Measurements from ENCODE around the gene CYFIP2. TPM values are rescaled to one million over a fixed set of nuclear protein-coding genes. Genes with fewer than 3 reads are reported as not detected.

CYFIP2 gene
- total RNA-seq, 1 donor from 2014 or later = 96.8 TPM

GRCh38 chr5:157323107-157323706 is 57.3 kb downstream of the CYFIP2 start:
- no peak overlapping the region for H3K27ac ChIP-seq (ENCODE audit: low read depth, low read length)
- Mint-ChIP-seq H3K4me1 (ENCODE audit: low read depth, unreplicated experiment) (no peaks in the 10 kb centered on the region), H3K36me3 (ENCODE audit: low read depth, unreplicated experiment) (peaks cover 25% of the 10 kb centered on the region), H3K27ac (ENCODE audit: unreplicated experiment) (no peak overlapping the region), H3K4me3 (ENCODE audit: unreplicated experiment) (no peak overlapping the region), H3K9me3 (ENCODE audit: unreplicated experiment) (no peaks in the 10 kb centered on the region), H3K27me3 (ENCODE audit: low read depth, unreplicated experiment) (no peaks in the 10 kb centered on the region)
- no peaks in the 10 kb centered on the region for H3K27me3 ChIP-seq (ENCODE audit: insufficient read depth, low read length)
- H3K4me1 ChIP-seq (ENCODE audit: insufficient read depth, low read length) = no peaks in the 10 kb centered on the region
- H4K20me1 ChIP-seq (ENCODE audit: insufficient read depth, low read length) = no peaks in the 10 kb centered on the region
- no peak for FAIRE-seq
- TF ChIP-seq EZH2 (IDR thresholded peaks at IDR 0.05; ENCODE audit: insufficient read depth, low read length) (no peak), CTCF (IDR thresholded peaks at IDR 0.05; ENCODE audit: insufficient read depth, low read depth, low read length) (peak; percentile 4)
- no peaks in the 10 kb centered on the region for H3K36me3 ChIP-seq (ENCODE audit: insufficient read depth, low read length)
- no peak overlapping the region for H3K4me2 ChIP-seq (ENCODE audit: low read length)
- no peaks in the 10 kb centered on the region for H3K9me3 ChIP-seq (ENCODE audit: insufficient read depth, low read depth, low read length)
- DNase-seq (ENCODE audit: low read depth) = no peak
- H2AFZ ChIP-seq (ENCODE audit: low read depth, low read length) = no peak overlapping the region
- no peaks in the 10 kb centered on the region for H3K79me2 ChIP-seq (ENCODE audit: insufficient read depth, low read length)
- no peak overlapping the region for H3K4me3 ChIP-seq (ENCODE audit: insufficient read depth, low read depth, low read length)
- no peak overlapping the region for H3K9ac ChIP-seq (ENCODE audit: low read length)

GRCh38 chr5:157324237-157324636 is 58.3 kb downstream of the CYFIP2 start:
- Histone ChIP-seq H3K36me3 (ENCODE audit: insufficient read depth, low read length) (no peaks in the 10 kb centered on the region), H3K9ac (ENCODE audit: low read length) (no peak overlapping the region), H3K4me3 (ENCODE audit: insufficient read depth, low read depth, low read length) (no peak overlapping the region), H3K4me2 (ENCODE audit: low read length) (no peak overlapping the region), H3K9me3 (ENCODE audit: insufficient read depth, low read depth, low read length) (no peaks in the 10 kb centered on the region), H2AFZ (ENCODE audit: low read depth, low read length) (no peak overlapping the region), H3K27me3 (ENCODE audit: insufficient read depth, low read length) (no peaks in the 10 kb centered on the region), H3K4me1 (ENCODE audit: insufficient read depth, low read length) (peaks cover 6% of the 10 kb centered on the region), H3K27ac (ENCODE audit: low read depth, low read length) (no peak overlapping the region), H3K79me2 (ENCODE audit: insufficient read depth, low read length) (no peaks in the 10 kb centered on the region), H4K20me1 (ENCODE audit: insufficient read depth, low read length) (no peaks in the 10 kb centered on the region)
- no peaks in the 10 kb centered on the region for H3K9me3 Mint-ChIP-seq (ENCODE audit: unreplicated experiment)
- no peak for TF ChIP-seq EZH2 (IDR thresholded peaks at IDR 0.05; ENCODE audit: insufficient read depth, low read length)
- TF ChIP-seq CTCF (IDR thresholded peaks at IDR 0.05; ENCODE audit: insufficient read depth, low read depth, low read length) = peak; percentile 22
- DNase-seq (ENCODE audit: low read depth) (no peak), FAIRE-seq (no peak)
- no peaks in the 10 kb centered on the region for H3K4me1 Mint-ChIP-seq (ENCODE audit: low read depth, unreplicated experiment)
- no peak overlapping the region for H3K4me3 Mint-ChIP-seq (ENCODE audit: unreplicated experiment)
- H3K27ac Mint-ChIP-seq (ENCODE audit: unreplicated experiment) = no peak overlapping the region
- peaks cover 22% of the 10 kb centered on the region for H3K36me3 Mint-ChIP-seq (ENCODE audit: low read depth, unreplicated experiment)
- no peaks in the 10 kb centered on the region for H3K27me3 Mint-ChIP-seq (ENCODE audit: low read depth, unreplicated experiment)

GRCh38 chr5:157326440-157327005 is 60.6 kb downstream of the CYFIP2 start:
- Histone ChIP-seq H4K20me1 (ENCODE audit: insufficient read depth, low read length) (no peaks in the 10 kb centered on the region), H3K4me1 (ENCODE audit: insufficient read depth, low read length) (peaks cover 6% of the 10 kb centered on the region), H3K4me3 (ENCODE audit: insufficient read depth, low read depth, low read length) (no peak overlapping the region), H3K36me3 (ENCODE audit: insufficient read depth, low read length) (no peaks in the 10 kb centered on the region), H3K9me3 (ENCODE audit: insufficient read depth, low read depth, low read length) (no peaks in the 10 kb centered on the region), H3K27ac (ENCODE audit: low read depth, low read length) (no peak overlapping the region), H3K79me2 (ENCODE audit: insufficient read depth, low read length) (no peaks in the 10 kb centered on the region), H3K9ac (ENCODE audit: low read length) (no peak overlapping the region), H2AFZ (ENCODE audit: low read depth, low read length) (no peak overlapping the region), H3K27me3 (ENCODE audit: insufficient read depth, low read length) (no peaks in the 10 kb centered on the region), H3K4me2 (ENCODE audit: low read length) (no peak overlapping the region)
- H3K27me3 Mint-ChIP-seq (ENCODE audit: low read depth, unreplicated experiment) = no peaks in the 10 kb centered on the region
- H3K27ac Mint-ChIP-seq (ENCODE audit: unreplicated experiment) = no peak overlapping the region
- peaks cover 20% of the 10 kb centered on the region for H3K36me3 Mint-ChIP-seq (ENCODE audit: low read depth, unreplicated experiment)
- no peak for FAIRE-seq
- no peak for TF ChIP-seq CTCF (IDR thresholded peaks at IDR 0.05; ENCODE audit: insufficient read depth, low read depth, low read length)
- no peak for TF ChIP-seq EZH2 (IDR thresholded peaks at IDR 0.05; ENCODE audit: insufficient read depth, low read length)
- H3K4me3 Mint-ChIP-seq (ENCODE audit: unreplicated experiment) = no peak overlapping the region
- no peak for DNase-seq (ENCODE audit: low read depth)
- H3K4me1 Mint-ChIP-seq (ENCODE audit: low read depth, unreplicated experiment) = no peaks in the 10 kb centered on the region
- no peaks in the 10 kb centered on the region for H3K9me3 Mint-ChIP-seq (ENCODE audit: unreplicated experiment)
